ENCODE data around the gene ZFAND3.

Gene ZFAND3, protein sequence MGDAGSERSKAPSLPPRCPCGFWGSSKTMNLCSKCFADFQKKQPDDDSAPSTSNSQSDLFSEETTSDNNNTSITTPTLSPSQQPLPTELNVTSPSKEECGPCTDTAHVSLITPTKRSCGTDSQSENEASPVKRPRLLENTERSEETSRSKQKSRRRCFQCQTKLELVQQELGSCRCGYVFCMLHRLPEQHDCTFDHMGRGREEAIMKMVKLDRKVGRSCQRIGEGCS

GRCh38 chr6:37819177-37819801 lies at the start of gene ZFAND3:
TSS of gene ZFAND3 (plus strand) at chr6:37819727. CDS start at chr6:37819946, 219 bp downstream.
- DNase-seq, result peak; percentile 93 to 98

GRCh38 chr6:37774028-37774680 lies 45.4 kb upstream of the ZFAND3 start:
- no peak for DNase-seq

GRCh38 chr6:37776566-37776965 lies 43.0 kb upstream of the ZFAND3 start:
- no peak for DNase-seq

GRCh38 chr6:37777272-37777834 lies 42.2 kb upstream of the ZFAND3 start:
- no peak for DNase-seq

GRCh38 chr6:37779111-37779800 lies 40.3 kb upstream of the ZFAND3 start:
- peak in 1 of 2 experiments; percentile 57 for DNase-seq

DNA sequence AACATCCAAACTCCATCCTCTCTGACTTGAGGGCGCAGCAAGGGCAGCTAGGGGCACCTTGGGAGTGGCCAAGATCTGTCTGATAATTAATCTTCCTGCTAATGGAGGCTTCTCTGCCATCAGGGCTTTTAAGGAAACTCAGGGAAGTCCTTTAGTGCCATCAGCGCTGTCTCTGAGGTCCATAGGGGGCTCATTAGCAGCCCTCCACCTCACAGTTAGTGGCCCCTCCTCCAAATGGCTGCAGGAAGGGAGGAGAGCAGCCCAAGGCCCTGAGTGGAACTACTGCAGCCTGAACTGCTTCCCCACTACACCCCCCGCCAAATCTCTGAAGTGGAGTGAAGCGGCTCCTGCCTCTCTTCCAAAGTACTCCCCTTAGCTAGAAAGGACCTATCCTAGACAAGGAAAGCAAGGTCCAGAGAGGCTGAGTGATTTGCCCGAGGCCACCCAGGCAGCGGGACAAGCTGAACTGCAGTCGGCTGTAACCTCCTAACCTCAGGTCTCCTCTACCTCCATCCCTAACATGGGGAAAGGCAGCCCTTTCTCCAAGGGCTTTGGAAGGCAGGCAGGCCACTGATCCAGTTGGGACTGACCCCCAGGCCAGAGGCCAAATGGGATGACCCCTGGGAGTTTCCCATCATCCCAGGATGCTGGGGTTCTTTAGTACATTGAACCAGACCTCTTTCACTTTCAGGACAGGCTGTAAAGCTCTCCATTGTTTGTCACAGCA lies 39.5 kb upstream of the ZFAND3 start:
- DNase-seq, result no peak

DNA sequence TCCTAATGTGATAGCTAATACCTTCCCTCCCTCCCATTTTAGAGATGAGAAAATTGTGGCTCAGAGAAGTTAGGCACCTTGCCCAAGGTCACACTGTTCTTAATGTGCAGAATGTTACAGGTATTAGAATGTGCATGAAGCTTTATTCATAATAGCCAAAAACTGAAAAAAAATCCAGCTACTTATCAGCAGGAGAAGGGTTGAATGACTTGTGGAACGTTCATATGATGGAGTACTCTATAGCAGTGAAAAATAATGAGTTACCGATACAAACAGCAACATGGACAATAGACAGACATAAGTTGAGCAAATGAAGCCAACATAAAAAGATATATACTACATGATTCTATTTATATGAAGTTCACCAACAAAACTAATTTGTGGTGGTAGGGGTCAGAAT lies 37.7 kb upstream of the ZFAND3 start:
- no peak for DNase-seq

GRCh38 chr6:37783025-37783855 lies 36.3 kb upstream of the ZFAND3 start:
- peak; percentile 47 to 76 for DNase-seq

- peak; percentile 47 to 56 for DNase-seq
These were observed 35.5 kb upstream of the ZFAND3 start for GRCh38 chr6:37783856-37784584.

DNA sequence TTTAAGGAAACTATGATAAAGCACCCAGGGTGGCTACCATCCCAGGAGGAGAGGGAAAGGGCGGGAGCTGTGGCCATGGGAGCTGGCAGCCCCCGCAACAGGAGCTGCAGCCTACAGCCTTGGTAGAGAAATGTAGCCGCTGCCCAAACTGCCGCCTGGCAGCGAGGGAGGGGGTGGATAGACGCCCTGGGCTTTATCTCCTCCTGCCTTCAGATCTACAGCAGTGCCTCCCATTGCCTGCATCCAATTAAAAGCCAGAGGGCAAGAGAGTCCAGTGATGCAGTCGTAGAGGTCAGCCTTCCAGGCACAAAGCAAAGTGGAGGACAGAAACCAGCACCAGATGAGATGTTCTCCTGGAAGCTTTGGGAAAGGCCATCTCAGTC lies 35.0 kb upstream of the ZFAND3 start:
- DNase-seq, result peak in 1 of 2 experiments; percentile 56

- no peak for DNase-seq
These were observed 34.4 kb upstream of the ZFAND3 start for GRCh38 chr6:37785002-37785662.

- no peak for DNase-seq
These were observed 33.8 kb upstream of the ZFAND3 start for GRCh38 chr6:37785663-37786270.

DNA sequence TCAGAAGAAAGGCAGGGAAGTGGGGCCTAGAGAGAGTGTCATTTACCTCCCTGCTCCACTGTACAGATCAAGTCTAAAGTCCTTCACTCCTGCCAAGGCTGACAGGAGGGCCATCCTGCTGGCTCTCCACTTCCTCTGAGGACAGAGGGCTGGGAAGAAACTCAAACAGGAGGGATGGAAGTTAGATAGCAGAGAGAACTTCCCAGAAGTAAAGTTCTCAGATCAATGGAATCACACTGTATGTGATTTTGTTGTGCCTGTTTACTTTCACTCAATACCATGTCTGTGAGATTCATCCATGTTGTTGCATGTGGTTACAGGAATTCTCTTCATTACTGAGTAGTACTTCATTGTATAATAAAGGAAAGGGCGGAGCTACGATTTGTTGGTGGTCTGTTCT lies 32.3 kb upstream of the ZFAND3 start:
- DNase-seq, result no peak

GRCh38 chr6:37788259-37788658 lies 31.3 kb upstream of the ZFAND3 start:
- no peak for DNase-seq

DNA sequence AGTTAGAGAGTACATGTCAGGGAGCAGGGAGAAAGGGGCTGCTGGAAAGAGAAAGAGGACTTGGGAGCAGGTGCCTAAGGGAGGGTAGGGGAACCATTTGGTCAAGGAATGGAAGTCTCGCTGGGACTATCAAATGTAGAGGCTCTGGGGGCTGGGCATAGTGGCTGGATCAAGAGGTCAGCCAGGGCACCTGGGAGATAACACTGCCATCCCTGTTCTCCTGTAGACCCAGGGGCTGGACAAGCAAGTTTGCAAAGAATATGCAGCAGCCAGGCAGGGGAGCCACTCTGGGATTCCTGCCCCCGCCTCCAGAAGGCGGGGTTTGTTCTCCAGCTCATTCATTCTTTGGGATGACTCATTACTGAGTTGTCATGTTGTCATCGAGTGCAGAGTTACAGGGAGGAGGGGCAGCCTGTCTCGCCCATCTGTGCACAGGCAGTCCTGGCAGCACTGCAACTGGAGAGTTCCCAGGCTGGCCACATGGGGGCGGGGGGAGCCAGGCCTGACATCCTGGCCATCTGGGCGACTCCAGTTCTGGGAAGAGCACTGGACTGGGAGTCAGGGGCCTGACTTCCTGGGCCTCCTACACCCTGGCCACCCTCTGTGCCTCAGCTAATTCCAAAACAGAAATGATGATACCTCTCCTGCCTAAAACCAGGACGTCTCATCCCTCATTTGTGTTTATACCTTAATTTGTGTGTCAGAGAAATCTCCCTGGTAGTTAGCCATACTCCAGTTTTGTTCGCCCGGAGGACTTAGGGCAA lies 28.2 kb upstream of the ZFAND3 start:
- DNase-seq, result peak; percentile 94 to 97

DNA sequence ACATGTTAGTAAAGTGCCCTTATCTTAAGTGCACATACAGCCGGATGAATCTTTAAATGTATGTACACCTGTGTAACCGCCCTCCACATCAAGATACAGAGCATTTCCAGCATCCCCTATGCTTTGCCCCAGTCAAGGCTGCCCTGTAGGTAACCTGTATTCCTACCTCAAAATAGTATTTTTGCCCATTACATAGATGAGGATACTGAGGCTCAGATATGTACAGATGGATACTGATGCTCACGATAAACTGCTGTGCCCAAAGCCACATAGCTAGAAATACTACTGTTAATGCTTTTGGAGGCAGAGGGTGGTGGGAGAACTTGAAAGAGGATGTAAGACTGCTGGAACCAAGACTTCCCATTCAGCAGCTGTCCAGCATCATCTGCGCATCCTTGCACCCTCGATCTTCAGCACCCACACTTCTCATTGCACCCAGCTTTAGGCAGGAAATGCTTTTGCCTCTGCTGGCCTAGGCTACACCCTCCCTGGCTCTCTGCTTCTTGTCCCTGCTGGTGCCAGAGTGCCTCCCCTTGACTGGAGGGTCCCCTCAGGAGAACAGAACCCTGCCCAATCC lies 27.0 kb upstream of the ZFAND3 start:
- DNase-seq, result no peak

- DNase-seq, result no peak
These were observed 26.5 kb upstream of the ZFAND3 start for GRCh38 chr6:37793067-37793466.

GRCh38 chr6:37794825-37795224 lies 24.7 kb upstream of the ZFAND3 start:
- DNase-seq, result peak in 1 of 2 experiments; percentile 69
